Medulla oblongata (tissue), 1 donor: ENCODE data around the gene ZFPL1.

Experiments used
- DNase-seq: peaks from one replicate; pipeline ENCODE4 v3.0.0-alpha.2; 2015; ENCODE audit errors: extremely low spot score

The ZFPL1 gene

DNA sequence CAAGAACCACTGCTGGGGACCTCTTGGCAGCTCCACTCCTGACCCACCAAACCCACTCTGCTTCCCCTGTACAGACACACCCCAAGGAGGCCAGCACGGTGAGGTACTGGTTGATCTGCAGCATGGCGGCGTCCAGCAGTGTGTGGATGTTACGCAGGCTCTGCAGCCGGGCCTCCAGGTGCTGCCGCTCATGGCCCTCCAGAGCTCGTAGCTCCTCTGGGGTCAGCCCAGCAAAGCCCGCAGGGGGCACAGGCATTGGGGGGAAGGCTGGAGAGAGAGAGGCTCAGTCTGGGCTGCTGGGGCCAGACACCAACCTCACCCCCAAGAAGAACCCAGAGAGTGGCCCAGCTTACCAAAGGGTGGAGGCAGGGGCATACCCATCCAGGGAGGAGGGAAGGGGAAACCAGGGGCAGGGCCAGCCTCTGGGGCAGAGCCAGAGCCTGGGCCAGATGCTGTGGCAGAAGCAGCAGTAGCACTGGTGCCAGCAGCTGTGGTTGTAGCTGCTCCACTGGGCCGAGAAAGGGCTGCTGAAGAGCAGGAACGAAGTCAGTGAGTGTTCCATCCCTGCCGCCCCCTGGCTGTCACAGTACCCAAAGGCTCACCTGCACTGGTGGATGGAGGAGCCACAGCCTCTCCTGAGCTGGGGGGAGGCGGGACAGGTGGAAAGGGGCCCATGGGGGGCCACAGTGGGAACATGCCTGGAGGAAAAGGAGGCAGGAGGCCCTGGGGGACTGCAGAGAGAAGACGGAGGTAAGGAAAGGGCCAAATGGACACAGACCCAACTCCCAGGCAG is 45.8 kb downstream of the ZFPL1 start:
- DNase-seq, result no peak

DNA sequence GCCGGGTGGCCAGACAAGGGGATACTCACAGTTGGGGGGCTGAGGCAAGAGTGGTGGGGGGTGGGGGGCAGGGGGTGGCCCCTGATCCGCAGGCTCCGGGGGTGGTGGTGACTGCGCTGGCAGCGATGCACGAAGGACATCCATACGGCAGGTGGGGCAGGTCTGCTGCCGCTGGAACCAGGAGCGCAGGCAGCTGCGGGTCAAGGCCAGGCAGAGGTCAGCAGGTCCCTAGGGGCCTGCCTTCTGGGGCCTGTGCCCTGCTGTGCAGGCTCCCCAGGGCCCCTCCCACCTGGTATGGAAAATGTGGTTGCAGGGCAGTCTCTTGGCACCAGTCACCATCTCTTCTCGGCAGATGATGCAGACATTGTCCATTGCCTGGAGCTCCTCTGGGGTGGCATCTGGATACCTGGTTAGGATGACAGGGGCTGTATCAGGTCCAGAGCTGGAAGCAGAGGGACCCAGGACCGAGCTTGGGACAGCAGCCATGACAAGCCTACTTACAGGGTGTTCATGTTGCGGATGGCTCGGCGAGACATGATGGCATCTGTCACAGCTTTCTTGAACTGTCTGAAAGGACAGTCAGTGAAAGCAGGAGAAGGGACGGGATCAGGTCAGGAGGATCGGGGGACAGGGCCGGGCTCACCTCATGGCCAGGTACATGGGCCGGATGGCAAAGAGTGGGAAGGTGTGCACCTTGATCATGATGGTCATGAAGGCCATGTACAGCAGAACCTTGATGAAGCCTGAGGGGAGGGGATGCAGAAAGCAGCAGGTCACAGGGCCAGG is 46.8 kb downstream of the ZFPL1 start:
- DNase-seq, result no peak

DNA sequence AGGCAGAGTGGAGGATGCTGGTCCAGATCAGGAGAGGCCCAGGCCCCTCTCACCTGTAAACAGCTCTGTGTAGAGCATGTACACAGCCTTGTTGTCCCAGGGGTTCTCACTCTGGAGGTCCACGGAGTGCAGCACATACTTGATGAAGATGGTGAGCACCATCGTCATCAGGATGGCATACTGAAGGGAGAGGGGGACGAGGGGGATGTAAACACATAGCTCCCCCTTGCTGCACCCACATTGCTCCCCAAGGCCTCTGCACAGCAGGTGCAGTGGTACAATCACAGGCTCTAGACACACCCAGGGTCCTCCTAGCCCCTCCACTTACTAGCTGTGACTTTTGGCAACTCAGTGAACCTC is 47.4 kb downstream of the ZFPL1 start:
- DNase-seq, result no peak

DNA sequence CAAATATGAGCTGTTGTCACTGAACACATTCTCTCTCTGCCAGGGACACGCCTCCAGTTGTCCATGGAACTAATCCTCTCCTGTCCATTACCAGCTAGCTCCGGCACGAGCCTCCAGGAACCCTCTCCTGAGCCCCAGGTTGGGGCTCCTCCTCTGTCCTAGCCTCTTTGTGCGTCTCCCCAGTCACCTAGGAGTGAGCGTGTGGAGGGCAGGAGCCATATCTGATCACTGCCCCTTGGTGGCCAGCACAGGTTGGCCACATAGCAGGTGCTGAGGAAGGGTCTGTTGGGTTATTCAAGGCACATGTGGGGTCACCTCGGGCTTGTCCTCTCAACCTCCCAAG is 47.8 kb downstream of the ZFPL1 start:
- DNase-seq, result no peak

DNA sequence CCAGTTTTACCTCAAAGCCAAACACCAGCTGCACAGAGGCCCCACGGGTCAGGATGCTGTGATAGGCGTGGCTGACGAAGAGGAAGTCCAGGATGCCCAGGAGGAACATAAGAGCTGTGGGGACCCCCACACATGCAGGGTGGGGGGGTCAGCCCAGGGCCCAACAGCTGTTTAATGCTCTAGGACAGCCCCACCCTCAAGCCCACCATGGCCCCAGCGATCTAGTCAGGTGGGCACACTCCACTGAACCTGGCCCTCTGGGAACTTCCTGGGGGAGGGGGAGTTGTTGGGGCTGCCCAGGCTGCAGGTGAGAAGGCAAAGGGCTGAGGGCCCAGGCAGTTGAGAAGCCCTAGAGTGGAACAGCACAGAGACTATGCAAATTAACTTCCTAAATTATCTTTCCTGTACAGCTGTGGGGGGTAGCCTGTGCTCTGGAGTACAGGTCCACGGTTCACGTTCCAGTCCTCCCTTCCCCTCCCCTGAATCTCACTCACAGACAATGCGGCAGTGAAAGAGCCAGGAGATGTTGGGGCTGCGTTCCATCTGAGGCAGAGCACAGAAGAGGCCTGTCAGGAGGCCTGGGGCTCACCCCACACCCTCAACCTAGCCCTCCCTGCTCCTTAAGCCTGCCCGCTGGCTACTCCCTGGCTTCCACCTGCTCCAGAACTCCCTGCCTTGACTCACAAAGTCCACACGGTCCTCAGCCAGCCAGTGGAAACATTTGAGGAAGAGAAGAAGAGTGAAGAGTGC is 48.4 kb downstream of the ZFPL1 start:
- DNase-seq, result no peak

DNA sequence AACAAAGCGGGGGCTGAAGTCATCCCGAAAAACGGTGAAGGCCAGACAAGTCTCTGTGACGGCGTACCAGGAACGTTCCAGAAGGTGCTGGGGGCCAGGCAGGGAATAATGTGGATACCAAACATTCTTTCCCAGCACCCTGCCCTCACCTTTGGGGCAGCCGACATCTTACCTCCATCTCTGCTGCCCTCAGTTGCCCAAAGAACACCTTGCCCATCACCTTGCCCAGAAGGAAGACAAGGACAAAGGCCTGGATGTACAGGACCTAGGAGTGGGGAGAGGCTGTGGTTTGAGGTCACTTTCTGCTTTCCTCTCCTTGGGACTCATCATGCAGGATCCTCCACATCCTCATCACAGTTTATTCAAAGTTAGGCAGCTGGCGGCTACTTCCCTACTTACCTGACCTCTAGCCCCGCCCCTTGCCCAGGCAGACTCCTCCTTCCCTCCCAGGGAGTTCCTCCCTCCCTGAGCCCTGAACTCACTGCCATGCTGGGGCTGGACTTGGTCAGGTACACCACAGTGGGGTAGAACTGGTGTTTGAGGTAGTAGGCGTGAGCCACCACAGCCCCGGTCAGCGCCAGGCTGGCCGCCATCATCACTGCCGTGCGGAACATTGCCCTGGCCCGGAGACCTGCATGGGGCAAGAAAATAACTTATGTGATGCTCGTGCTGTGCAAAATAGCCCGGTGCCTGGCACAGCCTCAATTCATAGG is 49.1 kb downstream of the ZFPL1 start:
- no peak for DNase-seq

DNA sequence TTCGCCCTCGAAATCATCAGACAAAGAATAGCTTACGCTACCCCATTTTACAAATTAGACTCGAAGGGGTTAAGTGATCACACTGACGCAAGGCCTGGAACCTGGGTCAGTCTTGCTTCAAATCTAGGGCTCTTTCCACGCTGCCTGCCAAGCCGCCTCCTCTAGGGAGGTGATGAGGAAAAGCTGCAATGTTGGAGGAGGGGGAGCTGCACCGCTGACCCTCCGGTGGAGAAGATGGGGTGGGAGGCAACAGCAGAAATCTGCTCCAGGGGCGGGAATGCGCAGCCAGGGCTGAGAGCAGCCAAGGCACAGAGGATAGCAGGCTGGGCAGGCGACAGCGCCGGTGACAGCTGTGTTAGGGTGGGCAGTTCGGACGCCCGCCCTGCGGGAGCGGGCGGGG is 49.7 kb downstream of the ZFPL1 start:
- DNase-seq, result no peak

DNA sequence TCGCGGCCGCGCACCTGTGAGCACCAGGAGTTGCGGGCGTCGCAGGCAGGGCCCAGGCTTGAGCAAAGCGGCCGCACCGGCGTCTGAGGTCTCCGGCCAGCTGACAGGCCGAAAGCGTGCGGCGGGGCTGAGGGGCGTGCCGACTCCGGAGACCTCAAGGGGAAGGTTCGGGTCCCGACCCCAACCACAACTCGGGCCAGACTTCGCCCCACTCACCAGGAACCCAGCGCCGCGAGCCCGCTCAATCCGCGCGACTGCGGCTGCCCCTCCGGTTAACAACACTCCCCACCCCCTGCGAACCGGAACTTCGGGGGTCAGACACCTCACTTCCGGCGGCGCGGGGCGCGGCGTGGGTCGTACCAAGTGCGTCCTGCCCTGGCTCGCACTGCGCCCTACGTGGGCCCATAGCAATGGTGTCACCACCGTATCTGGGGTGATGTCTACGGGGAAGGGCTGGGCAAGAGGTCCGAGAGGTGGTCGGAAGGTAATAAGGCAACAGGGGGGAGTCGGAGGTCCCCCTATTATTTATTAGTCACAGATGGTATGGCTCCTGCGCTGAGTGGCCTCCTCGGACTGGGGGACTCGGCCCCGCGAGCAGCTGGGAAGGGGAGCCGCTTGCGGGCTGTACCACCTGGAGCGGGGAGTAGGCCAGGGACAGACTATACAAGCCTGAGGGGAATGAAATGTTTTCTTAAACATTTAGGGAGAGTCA is 50.4 kb downstream of the ZFPL1 start, which contains the start of gene SYVN1:
SYVN1 (minus strand) TSS at position 280 of the 712 bp plus-strand sequence. CDS start 918 bp downstream, outside the sequence.
- DNase-seq, result peak; percentile 95

DNA sequence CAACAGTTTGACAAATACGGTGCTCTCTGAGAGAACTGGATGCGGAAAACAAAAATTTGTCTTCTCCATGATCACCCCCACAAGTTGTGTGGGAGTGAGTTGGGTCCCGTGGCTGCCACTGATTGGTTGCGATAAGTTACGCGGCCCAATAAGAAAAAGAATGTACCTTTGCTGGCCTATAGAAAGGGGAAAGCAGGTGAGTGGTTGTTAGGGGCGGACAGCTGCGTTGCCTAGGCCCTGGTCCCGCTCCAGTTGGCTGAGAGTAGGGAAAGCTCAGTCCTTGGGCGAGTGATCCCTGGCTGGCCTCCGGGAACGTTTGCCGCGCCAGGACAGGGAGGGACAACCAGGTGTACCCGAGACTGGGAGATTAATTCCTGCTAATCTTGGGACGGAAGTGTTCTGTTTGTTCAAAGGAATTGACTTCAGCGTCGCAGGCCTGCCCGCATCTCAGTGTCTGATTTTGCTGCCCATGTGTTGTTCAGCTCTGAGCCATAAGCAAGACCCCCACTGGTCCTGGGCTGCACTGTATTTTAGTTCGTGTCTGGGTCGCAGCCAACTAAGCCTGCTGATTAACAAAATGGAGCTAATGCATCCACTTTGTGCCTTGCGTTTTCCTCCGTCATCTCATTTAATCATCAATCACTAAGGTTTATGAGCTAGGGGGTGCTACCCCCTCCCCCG is 51.1 kb downstream of the ZFPL1 start:
- DNase-seq, result peak; percentile 94

DNA sequence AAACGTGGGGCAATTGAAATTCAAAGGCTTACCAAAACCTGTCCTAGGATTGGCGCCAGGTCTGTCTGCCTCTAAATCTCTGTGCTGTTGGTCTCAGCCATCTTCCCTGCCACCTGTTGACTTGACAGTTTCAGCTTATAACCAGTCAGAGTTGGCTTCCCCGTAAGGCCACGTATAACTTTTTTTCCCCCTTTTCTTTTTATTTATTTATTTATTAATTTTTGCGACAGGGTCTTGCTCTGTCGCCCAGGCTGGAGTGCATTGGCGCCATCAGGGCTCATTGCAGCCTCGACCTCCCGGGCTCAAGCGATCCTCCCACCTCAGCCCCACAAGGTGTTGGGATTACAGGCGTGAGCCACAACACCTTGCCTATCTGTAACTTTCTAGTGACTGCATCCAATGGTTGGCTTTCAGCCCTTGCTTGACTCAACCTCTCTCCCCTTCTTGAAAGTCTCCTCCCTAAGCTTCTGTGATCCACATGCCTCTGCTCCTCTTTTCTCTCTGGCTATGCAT is 51.7 kb downstream of the ZFPL1 start:
- DNase-seq, result no peak

DNA sequence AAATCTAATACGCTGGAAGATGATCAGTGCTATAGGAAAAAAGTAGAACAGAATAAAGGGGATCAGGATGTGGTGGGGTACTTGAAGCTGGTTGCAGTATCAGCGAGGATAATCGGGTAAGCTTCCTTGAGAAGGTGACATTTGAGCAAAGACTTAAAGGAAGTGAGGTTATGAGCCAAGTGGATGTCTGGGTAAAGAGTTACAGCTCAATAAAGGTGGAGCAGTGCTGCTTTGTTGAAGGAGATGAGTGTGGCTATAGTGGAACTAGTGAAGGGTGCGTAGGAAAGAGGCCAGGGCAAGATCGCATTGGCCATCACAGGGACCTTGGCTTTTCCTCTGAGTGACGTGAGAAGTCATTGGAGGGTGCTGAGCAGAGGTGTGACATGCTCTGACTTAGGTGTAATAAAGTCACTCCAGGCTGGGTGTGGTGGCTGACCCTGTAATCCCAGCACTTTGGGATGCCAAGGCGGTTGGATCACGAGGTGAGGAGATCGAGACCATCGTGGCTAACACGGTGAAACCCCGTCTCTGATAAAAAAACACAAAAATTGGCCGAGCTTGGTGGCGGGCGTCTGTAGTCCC is 52.6 kb downstream of the ZFPL1 start:
- no peak for DNase-seq
